ENCODE measurements around the gene TCF3. TPM values are rescaled to one million over a fixed set of nuclear protein-coding genes. Genes with fewer than 3 reads are reported as not detected.
"Not testable (repeated sequence)": the region's sequence is repeated elsewhere in the genome, so short reads cannot be mapped to it uniquely, and the experiment has no call there.

TCF3 gene
- polyA plus RNA-seq, 1 donor from 2014 or later, result 31.7 TPM

DNA sequence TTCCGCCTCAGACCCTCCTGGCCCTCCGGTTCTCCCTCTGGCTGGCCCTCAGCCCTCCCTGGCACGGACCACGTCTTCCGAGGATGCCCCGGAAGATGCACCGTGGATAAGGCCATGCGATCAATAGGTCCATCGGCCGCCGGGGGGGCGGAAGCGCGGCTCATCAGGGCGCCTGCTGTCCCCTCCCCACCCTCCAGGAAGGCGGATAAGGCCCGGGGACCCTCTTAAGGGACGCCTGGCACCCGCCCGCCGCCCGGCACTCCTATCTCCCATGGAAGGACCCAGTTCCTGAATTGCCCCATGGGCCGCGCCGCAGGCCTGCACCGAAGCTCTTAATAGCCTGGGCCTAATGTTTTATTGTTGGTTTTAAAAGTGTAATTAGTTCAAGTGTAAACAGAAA is 46.2 kb upstream of the TCF3 start:
- Histone ChIP-seq H3K79me2 (replicated peaks; ENCODE audit: insufficient read depth, low read length) (no peaks in the 10 kb centered on the region), H3K27me3 (ENCODE audit: insufficient read depth, low read depth, low read length) (no peaks in the 10 kb centered on the region), H3K27ac (ENCODE audit: low read length) (no peak overlapping the region), H4K20me1 (ENCODE audit: insufficient read depth) (no peaks in the 10 kb centered on the region), H2AFZ (ENCODE audit: low read depth, low read length) (no peak overlapping the region), H3K9ac (ENCODE audit: low read length) (no peak overlapping the region), H3F3A (ENCODE audit: insufficient read depth, low read length, poor library complexity, severe bottlenecking) (no peaks in the 10 kb centered on the region), H3K4me2 (ENCODE audit: low read length) (no peak overlapping the region), H3K9me2 (ENCODE audit: insufficient read depth, low read length) (no peaks in the 10 kb centered on the region), H3K4me3 (ENCODE audit: low read length) (no peak overlapping the region), H3K9me3 (ENCODE audit: low read length) (no peaks in the 10 kb centered on the region), H3K36me3 (ENCODE audit: insufficient read depth, low read length) (no peaks in the 10 kb centered on the region)
- TF ChIP-seq SMC3 (conservative IDR thresholded peaks at IDR 0.05; ENCODE audit: poor library complexity) (no peak), EZH2 (IDR thresholded peaks at IDR 0.05; ENCODE audit: borderline replicate concordance, insufficient read depth, low read length, poor library complexity, severe bottlenecking) (no peak), EP300 (conservative IDR thresholded peaks at IDR 0.05; ENCODE audit: poor library complexity, severe bottlenecking) (no peak), MXI1 (conservative IDR thresholded peaks at IDR 0.05; ENCODE audit: poor library complexity, severe bottlenecking) (no peak), RAD21 (conservative IDR thresholded peaks at IDR 0.05) (no peak), POLR2AphosphoS5 (IDR thresholded peaks at IDR 0.05) (no peak), TAF1 (IDR thresholded peaks at IDR 0.05; ENCODE audit: low read depth) (no peak)
- TF ChIP-seq, protein P1, sequence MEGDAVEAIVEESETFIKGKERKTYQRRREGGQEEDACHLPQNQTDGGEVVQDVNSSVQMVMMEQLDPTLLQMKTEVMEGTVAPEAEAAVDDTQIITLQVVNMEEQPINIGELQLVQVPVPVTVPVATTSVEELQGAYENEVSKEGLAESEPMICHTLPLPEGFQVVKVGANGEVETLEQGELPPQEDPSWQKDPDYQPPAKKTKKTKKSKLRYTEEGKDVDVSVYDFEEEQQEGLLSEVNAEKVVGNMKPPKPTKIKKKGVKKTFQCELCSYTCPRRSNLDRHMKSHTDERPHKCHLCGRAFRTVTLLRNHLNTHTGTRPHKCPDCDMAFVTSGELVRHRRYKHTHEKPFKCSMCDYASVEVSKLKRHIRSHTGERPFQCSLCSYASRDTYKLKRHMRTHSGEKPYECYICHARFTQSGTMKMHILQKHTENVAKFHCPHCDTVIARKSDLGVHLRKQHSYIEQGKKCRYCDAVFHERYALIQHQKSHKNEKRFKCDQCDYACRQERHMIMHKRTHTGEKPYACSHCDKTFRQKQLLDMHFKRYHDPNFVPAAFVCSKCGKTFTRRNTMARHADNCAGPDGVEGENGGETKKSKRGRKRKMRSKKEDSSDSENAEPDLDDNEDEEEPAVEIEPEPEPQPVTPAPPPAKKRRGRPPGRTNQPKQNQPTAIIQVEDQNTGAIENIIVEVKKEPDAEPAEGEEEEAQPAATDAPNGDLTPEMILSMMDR (IDR thresholded peaks at IDR 0.05; ENCODE audit: poor library complexity, severe bottlenecking), result no peak
- TF ChIP-seq, protein P2, sequence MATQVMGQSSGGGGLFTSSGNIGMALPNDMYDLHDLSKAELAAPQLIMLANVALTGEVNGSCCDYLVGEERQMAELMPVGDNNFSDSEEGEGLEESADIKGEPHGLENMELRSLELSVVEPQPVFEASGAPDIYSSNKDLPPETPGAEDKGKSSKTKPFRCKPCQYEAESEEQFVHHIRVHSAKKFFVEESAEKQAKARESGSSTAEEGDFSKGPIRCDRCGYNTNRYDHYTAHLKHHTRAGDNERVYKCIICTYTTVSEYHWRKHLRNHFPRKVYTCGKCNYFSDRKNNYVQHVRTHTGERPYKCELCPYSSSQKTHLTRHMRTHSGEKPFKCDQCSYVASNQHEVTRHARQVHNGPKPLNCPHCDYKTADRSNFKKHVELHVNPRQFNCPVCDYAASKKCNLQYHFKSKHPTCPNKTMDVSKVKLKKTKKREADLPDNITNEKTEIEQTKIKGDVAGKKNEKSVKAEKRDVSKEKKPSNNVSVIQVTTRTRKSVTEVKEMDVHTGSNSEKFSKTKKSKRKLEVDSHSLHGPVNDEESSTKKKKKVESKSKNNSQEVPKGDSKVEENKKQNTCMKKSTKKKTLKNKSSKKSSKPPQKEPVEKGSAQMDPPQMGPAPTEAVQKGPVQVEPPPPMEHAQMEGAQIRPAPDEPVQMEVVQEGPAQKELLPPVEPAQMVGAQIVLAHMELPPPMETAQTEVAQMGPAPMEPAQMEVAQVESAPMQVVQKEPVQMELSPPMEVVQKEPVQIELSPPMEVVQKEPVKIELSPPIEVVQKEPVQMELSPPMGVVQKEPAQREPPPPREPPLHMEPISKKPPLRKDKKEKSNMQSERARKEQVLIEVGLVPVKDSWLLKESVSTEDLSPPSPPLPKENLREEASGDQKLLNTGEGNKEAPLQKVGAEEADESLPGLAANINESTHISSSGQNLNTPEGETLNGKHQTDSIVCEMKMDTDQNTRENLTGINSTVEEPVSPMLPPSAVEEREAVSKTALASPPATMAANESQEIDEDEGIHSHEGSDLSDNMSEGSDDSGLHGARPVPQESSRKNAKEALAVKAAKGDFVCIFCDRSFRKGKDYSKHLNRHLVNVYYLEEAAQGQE (IDR thresholded peaks at IDR 0.05; ENCODE audit: borderline replicate concordance), result no peak

DNA sequence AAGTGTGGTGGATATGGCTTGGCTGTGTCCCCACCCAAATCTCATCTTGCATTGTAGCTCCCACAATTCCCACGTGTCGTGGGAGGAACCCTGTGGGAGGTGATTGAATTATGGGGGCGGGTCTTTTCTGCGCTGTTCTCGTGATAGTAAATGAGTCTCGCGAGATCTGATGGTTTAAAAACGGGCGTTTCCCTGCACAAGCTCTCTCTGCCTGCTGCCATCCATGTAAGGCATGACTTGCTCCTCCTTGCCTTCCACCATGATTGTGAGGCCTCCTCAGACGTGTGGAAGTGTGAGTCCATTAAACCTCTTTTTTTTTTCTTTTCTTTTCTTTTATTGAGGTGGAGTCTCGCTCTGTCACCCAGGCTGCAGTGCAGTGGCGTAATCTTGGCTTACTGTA is 43.1 kb upstream of the TCF3 start:
- H3K9ac ChIP-seq (ENCODE audit: low read length); H3K27ac ChIP-seq (ENCODE audit: low read length); H3K9me3 ChIP-seq (ENCODE audit: low read length); H2AFZ ChIP-seq (ENCODE audit: low read depth, low read length); H3K9me2 ChIP-seq (ENCODE audit: insufficient read depth, low read length); H3F3A ChIP-seq (ENCODE audit: insufficient read depth, low read length, poor library complexity, severe bottlenecking); H4K20me1 ChIP-seq (ENCODE audit: insufficient read depth); H3K36me3 ChIP-seq (ENCODE audit: insufficient read depth, low read length); H3K79me2 ChIP-seq (replicated peaks; ENCODE audit: insufficient read depth, low read length); H3K4me2 ChIP-seq (ENCODE audit: low read length); H3K4me3 ChIP-seq (ENCODE audit: low read length): not testable (repeated sequence)
- peaks cover 20% of the 10 kb centered on the region for H3K27me3 ChIP-seq (ENCODE audit: insufficient read depth, low read depth, low read length)
